HepG2 (cell line): Measurements from ENCODE around the gene TXNDC11. TPM values are rescaled to one million over a fixed set of nuclear protein-coding genes. Genes with fewer than 3 reads are reported as not detected.

Experiments
- CAMTA2 ChIP-seq: sonication (generic); formaldehyde crosslinking; IDR thresholded peaks from 2 replicates; pipeline ENCODE4 v1.4.0; 2020; ENCODE audit warnings: mild to moderate bottlenecking, missing genetic modification reagents, borderline replicate concordance
- ESRRA ChIP-seq: sonication (generic); formaldehyde crosslinking; IDR thresholded peaks from 2 replicates; pipeline ENCODE4 v1.5.1; 2020; ENCODE audit warnings: mild to moderate bottlenecking, low read depth, missing genetic modification reagents
- HBP1 ChIP-seq: IDR thresholded peaks from 2 replicates; pipeline ENCODE4 v1.6.1; 2016; ENCODE audit warnings: low read depth, control low read depth
- HCFC1 ChIP-seq: fragments of 150-350 bp; IDR thresholded peaks from 2 replicates; pipeline ENCODE4 v1.6.1; 2014; ENCODE audit warnings: low read depth, low read length
- MEIS1 ChIP-seq: sonication (generic); formaldehyde crosslinking; IDR thresholded peaks from 2 replicates; pipeline ENCODE4 v1.9.0; 2021; ENCODE audit warnings: mild to moderate bottlenecking, missing genetic modification reagents, moderate library complexity, borderline replicate concordance
- MLX ChIP-seq: IDR thresholded peaks from 2 replicates; pipeline ENCODE4 v1.6.1; 2016
- MYPOP ChIP-seq: sonication (generic); formaldehyde crosslinking; IDR thresholded peaks from 2 replicates; pipeline ENCODE4 v1.8.1; 2023; ENCODE audit warnings: mild to moderate bottlenecking, moderate library complexity, missing genetic modification reagents
- NFRKB ChIP-seq: fragments of 450-650 bp; IDR thresholded peaks from 2 replicates; pipeline ENCODE4 v1.6.1; 2017
- PLRG1 ChIP-seq: fragments of 450-650 bp; conservative IDR thresholded peaks from 2 replicates; pipeline ENCODE4 v1.6.1; 2016
- PRMT3 ChIP-seq: sonication (generic); formaldehyde crosslinking; IDR thresholded peaks from 2 replicates; pipeline ENCODE4 v1.8.1; 2022; ENCODE audit warnings: low read depth, mild to moderate bottlenecking, moderate library complexity, missing genetic modification reagents, borderline replicate concordance
- RELA ChIP-seq: sonication (generic); formaldehyde crosslinking; IDR thresholded peaks from 2 replicates; pipeline ENCODE4 v1.4.0; 2020; ENCODE audit warnings: missing genetic modification reagents
- SATB2 ChIP-seq: sonication (generic); formaldehyde crosslinking; IDR thresholded peaks from 2 replicates; pipeline ENCODE4 v1.5.0; 2020; ENCODE audit warnings: missing genetic modification reagents
- TBP ChIP-seq: sonication (generic); formaldehyde crosslinking; IDR thresholded peaks from 2 replicates; pipeline ENCODE4 v1.5.0; 2020; ENCODE audit warnings: missing genetic modification reagents
- ZC3H4 ChIP-seq: sonication (generic); formaldehyde crosslinking; IDR thresholded peaks from 2 replicates; pipeline ENCODE4 v1.4.0; 2020; ENCODE audit warnings: missing genetic modification reagents, borderline replicate concordance
- ZFAT ChIP-seq: sonication (generic); formaldehyde crosslinking; conservative IDR thresholded peaks from 2 replicates; pipeline ENCODE4 v1.8.1; 2023; ENCODE audit warnings: missing genetic modification reagents, inconsistent platforms
- ZFP36L1 ChIP-seq: sonication (generic); formaldehyde crosslinking; IDR thresholded peaks from 2 replicates; pipeline ENCODE4 v1.8.0; 2022; ENCODE audit warnings: mild to moderate bottlenecking, missing genetic modification reagents, moderate library complexity
- ZNF124 ChIP-seq: sonication (generic); formaldehyde crosslinking; IDR thresholded peaks from 2 replicates; pipeline ENCODE4 v1.4.0; 2020; ENCODE audit warnings: missing genetic modification reagents
- ZNF24 ChIP-seq: fragments of 450-650 bp; IDR thresholded peaks from 2 replicates; pipeline ENCODE4 v1.6.1; 2017; ENCODE audit warnings: antibody characterized with exemption, mild to moderate bottlenecking
- ZNF414 ChIP-seq: sonication (generic); formaldehyde crosslinking; IDR thresholded peaks from 2 replicates; pipeline ENCODE4 v1.5.0; 2020; ENCODE audit warnings: missing genetic modification reagents
- ZNF503 ChIP-seq: sonication (generic); formaldehyde crosslinking; IDR thresholded peaks from 2 replicates; pipeline ENCODE4 v1.4.0; 2020; ENCODE audit warnings: missing genetic modification reagents
- polyA plus RNA-seq, 8 experiments: library from polyadenylated mRNA; depleted of rRNA in 3 of 8; stranded (reverse) in 7 of 8; unstranded in 1 of 8; fragments of >200 nt; fragmentation: Illumina TruSeq in 4 of 8; extraction: Trizol in 4 of 8; gene quantifications; 2 replicates each; pipeline versions ENCODE4 v1.2.1 to v1.2.3, GENCODE V29; 2011 to 2016; ENCODE audit warnings: low read depth in 4 of 8, missing spikeins in 1 of 8, mixed read lengths in 1 of 8; ENCODE audit not compliant: insufficient read depth in 1 of 8
- total RNA-seq, 5 experiments: library from RNA; depleted of rRNA; stranded (reverse); fragments of >200 nt; fragmentation: Illumina TruSeq; extraction: Trizol; gene quantifications; 2 replicates each; pipeline ENCODE4 v1.2.3, GENCODE V29; 2016; ENCODE audit warnings: low read depth in 1 of 5
- TF ChIP-seq, protein P1 (sequence below): sonication (generic); formaldehyde crosslinking; IDR thresholded peaks from 2 replicates; pipeline ENCODE4 v1.8.1; 2023; ENCODE audit warnings: mild to moderate bottlenecking, missing genetic modification reagents

TXNDC11 gene
- total and polyA plus RNA-seq, 2 of the 13 experiments (the other 11 are each of a cell fraction or from before 2014, with no cell fraction given): 74.9 to 123 TPM

GRCh38 chr16:11748404-11749254 is 6.0 kb upstream of the TXNDC11 start (continued):
- TF ChIP-seq, protein P1, sequence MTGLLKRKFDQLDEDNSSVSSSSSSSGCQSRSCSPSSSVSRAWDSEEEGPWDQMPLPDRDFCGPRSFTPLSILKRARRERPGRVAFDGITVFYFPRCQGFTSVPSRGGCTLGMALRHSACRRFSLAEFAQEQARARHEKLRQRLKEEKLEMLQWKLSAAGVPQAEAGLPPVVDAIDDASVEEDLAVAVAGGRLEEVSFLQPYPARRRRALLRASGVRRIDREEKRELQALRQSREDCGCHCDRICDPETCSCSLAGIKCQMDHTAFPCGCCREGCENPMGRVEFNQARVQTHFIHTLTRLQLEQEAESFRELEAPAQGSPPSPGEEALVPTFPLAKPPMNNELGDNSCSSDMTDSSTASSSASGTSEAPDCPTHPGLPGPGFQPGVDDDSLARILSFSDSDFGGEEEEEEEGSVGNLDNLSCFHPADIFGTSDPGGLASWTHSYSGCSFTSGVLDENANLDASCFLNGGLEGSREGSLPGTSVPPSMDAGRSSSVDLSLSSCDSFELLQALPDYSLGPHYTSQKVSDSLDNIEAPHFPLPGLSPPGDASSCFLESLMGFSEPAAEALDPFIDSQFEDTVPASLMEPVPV (CRISPR knock-in tag): no peak; the same call in 1 of the 2 replicates
- TF ChIP-seq ZNF414 (CRISPR knock-in tag): peak; percentile 48; the same call in 1 of the 2 replicates
- TF ChIP-seq MYPOP: 0 out of 2 replicates have a peak, but pooled peaks have one; percentile 45
- TF ChIP-seq SATB2: no peak
- TF ChIP-seq ZNF124: no peak
- 0 out of 2 replicates have a peak, but pooled peaks have one; percentile 36 for TF ChIP-seq MLX (CRISPR knock-in tag)
- TF ChIP-seq ESRRA (CRISPR knock-in tag): no peak
- no peak; the same call in 1 of the 2 replicates for TF ChIP-seq MEIS1 (CRISPR knock-in tag)
- TF ChIP-seq ZNF503 (CRISPR knock-in tag): peak; percentile 78; the same call in 1 of the 2 replicates
- TF ChIP-seq ZFAT (CRISPR knock-in tag): no peak; the same call in 1 of the 2 replicates
- TF ChIP-seq CAMTA2 (CRISPR knock-in tag): no peak
- 0 out of 2 replicates have a peak, but pooled peaks have one; percentile 16 for TF ChIP-seq ZFP36L1 (CRISPR knock-in tag)
- TF ChIP-seq HCFC1: no peak
- TF ChIP-seq PLRG1: no peak
- TF ChIP-seq ZNF24: peak; percentile 54; the same call in 1 of the 2 replicates
- no peak for TF ChIP-seq PRMT3 (CRISPR knock-in tag)
- no peak for TF ChIP-seq NFRKB
- peak; percentile 17; the same call in 1 of the 2 replicates for TF ChIP-seq HBP1 (CRISPR knock-in tag)
- 0 out of 2 replicates have a peak, but pooled peaks have one; percentile 43 for TF ChIP-seq TBP (CRISPR knock-in tag)
- peak; percentile 12; the same call in 1 of the 2 replicates for TF ChIP-seq RELA (CRISPR knock-in tag)
- TF ChIP-seq ZC3H4 (CRISPR knock-in tag): no peak
